MV-4-11 (cell line): ENCODE data around the gene REX1BD.
"Not testable (repeated sequence)": the region's sequence is repeated elsewhere in the genome, so short reads cannot be mapped to it uniquely, and the experiment has no call there.

Source experiments
- DNase-seq: peaks from one replicate; lab custom pipeline; 2025; lab: John Stamatoyannopoulos, UW

The REX1BD gene

GRCh38 chr19:18577365-18577914 lies 11.2 kb upstream of the REX1BD start:
- DNase-seq = no peak

- DNase-seq = no peak
Measured at GRCh38 chr19:18580311-18580710, 8.3 kb upstream of the REX1BD start.

- peak; percentile 86 for DNase-seq
Measured at GRCh38 chr19:18586306-18586705, 2.3 kb upstream of the REX1BD start.

- DNase-seq = no peak
Measured at GRCh38 chr19:18587561-18587960, 1.0 kb upstream of the REX1BD start.

GRCh38 chr19:18587962-18588610 lies 512 bp upstream of the REX1BD start:
- DNase-seq = peak; percentile 52

GRCh38 chr19:18589380-18590272 lies 1.0 kb downstream of the REX1BD start:
- DNase-seq = peak; percentile 64

- no peak for DNase-seq
Measured at GRCh38 chr19:18590273-18591272, 2.0 kb downstream of the REX1BD start.

GRCh38 chr19:18591735-18592385 lies 3.3 kb downstream of the REX1BD start:
- peak; percentile 33 for DNase-seq

GRCh38 chr19:18592732-18593131 lies 4.1 kb downstream of the REX1BD start:
- DNase-seq = peak; percentile 28

GRCh38 chr19:18593367-18594095 lies 4.9 kb downstream of the REX1BD start:
- DNase-seq = no peak

- DNase-seq = peak; percentile 76
Measured at GRCh38 chr19:18594096-18594823, 5.7 kb downstream of the REX1BD start.

- no peak for DNase-seq
Measured at GRCh38 chr19:18594824-18595373, 6.3 kb downstream of the REX1BD start.

- DNase-seq = no peak
Measured at GRCh38 chr19:18595475-18595874, 6.9 kb downstream of the REX1BD start.

GRCh38 chr19:18596752-18597157 lies 8.2 kb downstream of the REX1BD start:
- DNase-seq = peak; percentile 82

- no peak for DNase-seq
Measured at GRCh38 chr19:18597809-18598660, 9.4 kb downstream of the REX1BD start.

- no peak for DNase-seq
Measured at GRCh38 chr19:18599485-18599884, 10.9 kb downstream of the REX1BD start.

- not testable (repeated sequence) for DNase-seq
Measured at GRCh38 chr19:18600692-18601397, 12.2 kb downstream of the REX1BD start.

- DNase-seq = no peak
Measured at GRCh38 chr19:18601875-18602274, 13.3 kb downstream of the REX1BD start.
